ENCODE measurements around the gene ENO4.

- TF ChIP-seq, protein P1, sequence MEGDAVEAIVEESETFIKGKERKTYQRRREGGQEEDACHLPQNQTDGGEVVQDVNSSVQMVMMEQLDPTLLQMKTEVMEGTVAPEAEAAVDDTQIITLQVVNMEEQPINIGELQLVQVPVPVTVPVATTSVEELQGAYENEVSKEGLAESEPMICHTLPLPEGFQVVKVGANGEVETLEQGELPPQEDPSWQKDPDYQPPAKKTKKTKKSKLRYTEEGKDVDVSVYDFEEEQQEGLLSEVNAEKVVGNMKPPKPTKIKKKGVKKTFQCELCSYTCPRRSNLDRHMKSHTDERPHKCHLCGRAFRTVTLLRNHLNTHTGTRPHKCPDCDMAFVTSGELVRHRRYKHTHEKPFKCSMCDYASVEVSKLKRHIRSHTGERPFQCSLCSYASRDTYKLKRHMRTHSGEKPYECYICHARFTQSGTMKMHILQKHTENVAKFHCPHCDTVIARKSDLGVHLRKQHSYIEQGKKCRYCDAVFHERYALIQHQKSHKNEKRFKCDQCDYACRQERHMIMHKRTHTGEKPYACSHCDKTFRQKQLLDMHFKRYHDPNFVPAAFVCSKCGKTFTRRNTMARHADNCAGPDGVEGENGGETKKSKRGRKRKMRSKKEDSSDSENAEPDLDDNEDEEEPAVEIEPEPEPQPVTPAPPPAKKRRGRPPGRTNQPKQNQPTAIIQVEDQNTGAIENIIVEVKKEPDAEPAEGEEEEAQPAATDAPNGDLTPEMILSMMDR (IDR thresholded peaks at IDR 0.05) = no peak
- no peak for TF ChIP-seq POLR2A (IDR thresholded peaks at IDR 0.05; ENCODE audit: low read depth)
- TF ChIP-seq POLR2AphosphoS5 (IDR thresholded peaks at IDR 0.05) = no peak
These were observed 43.8 kb downstream of the ENO4 start for GRCh38 chr10:116892907-116893685.
